Stimulated activated CD8-positive, alpha-beta memory T cell treated with anti-CD3 and anti-CD28 coated beads, Interleukin-2, amount 100 ng/mL, for 48 hours (primary cell): ENCODE data around the gene DDA1.
"Not testable (repeated sequence)": the region's sequence is repeated elsewhere in the genome, so short reads cannot be mapped to it uniquely, and the experiment has no call there.

Experiments used
- DNase-seq, 2 donors: peaks; one replicate each; pipeline ENCODE4 v3.0.0-alpha.2; 2020; ENCODE audit warnings: low read depth in 2 of 2

DDA1 gene

DNA sequence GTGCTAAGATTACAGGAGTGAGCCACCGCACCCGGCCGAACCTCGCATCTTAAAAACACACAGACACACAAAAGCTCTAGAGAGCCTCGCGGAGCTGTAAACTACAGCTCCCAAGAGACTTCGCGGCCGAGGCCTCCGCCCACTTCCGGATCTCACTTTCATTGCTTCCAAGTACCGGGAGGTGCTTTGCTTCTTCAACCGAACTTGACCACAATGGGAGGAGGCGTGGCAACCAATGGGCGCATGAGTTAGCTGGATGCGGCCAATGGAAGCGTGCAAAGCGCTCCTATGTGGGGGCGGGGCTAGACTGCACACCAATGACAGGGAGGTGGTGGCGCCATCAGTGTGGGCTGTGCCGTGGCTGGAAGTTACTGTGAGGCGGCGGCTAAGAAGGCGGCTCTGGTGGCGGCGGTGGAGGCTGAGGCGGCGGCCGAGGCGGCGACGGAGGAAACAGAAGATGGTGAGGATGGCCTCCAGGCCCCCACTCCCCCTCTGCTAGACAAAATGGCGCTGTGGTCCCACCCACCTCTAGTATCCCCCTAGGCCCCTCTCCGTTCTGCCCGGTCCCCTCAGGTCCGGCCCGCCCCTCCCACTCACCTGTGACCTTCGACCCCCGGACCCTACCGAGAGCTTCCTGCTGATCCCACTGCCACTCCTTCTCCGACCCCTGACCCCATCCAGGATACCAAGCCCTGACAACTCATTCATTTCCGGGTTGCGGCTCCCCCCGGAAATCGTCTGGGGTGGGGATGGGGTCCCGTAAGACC is at the start of gene DDA1:
Gene DDA1, plus strand, starts transcription at position 366 of the 767 bp plus-strand sequence. Its CDS starts 92 bp downstream, at position 458.
- peak; percentile 96 to 98 for DNase-seq

DNA sequence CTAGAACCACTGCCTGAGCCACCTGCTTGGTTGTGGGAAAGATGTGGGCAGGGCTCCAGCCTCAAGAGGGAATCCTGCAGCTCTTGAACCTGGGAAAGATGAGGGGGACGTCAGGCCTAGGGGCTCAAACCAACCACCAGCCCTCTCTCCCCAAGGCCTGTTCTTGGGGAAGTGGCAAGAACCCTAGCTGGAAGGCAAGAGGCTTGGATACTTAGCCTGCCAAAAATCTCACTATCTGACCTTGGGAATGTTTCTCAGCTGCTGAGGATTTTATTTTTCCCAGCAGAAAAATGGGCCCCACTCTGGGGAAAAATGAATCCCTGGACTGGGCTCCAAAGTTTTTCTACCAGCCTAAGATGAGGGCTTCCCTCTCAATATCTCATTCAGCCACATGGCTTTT is 49.4 kb upstream of the DDA1 start:
- no peak for DNase-seq

DNA sequence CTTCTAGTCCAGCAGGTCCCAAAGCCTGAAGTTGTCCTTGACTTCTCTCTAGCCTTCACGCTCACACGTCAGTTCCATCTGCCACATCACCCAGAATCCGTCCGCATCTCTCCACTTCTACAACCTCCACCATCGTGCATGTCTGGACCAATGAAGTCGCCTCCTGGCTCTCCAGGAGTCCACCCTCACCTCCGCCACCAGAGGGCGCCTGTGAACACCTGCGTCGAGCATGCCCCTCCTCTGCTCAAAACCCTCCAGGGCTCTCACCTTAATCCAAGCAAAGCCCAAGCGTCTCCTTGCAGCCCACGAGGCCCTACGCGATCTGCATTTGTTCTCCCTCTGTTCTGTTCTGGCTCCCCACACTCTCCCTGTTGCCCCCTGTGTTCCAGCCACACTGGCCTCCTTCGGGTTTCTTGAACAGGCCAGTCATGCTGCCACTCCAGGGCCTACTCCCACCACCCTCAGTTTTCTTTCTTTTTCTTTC is 48.5 kb upstream of the DDA1 start:
- DNase-seq, result peak; percentile 80 to 87

DNA sequence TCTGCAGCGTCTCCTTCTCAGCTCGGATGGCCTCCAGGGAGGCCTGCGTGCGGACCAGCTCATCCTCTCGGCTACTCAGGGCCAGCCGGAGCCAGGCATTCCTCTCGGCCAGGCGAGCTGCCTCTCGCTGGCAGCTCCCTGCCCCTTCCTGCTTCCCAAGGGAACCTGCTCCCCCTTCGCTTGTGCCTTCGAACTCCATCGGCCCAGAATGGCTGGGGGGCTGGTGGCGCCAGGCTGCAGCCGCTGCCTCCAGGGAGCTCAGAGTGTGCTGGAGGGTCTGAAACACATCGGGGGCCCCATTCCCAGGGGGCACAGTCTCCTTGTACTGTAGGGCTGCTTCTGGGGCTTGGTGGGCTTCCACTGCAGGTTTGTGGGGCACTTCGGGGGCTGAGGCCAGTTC is 46.8 kb upstream of the DDA1 start:
- DNase-seq, result no peak

- no peak for DNase-seq
Observed at GRCh38 chr19:17263712-17264640, 45.4 kb upstream of the DDA1 start.

DNA sequence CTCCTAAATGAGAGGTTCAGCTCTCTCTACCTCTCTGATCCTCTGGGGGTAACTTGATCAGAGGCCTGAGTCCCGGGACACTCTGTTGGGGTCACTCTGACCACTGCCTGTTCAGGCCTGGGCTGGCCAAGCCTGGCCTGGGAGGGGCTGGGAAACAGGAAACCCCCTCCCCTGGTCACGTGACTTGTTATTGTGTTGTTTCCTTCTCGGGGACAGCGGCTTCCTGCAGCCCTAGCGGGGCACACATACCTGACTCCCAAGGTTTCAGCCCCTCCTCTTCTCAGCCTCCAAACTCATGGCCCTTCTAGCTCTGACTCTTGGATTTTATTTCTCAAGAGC is 44.8 kb upstream of the DDA1 start, which contains the start of gene USHBP1:
Gene USHBP1, minus strand, starts transcription at position 105 of the 339 bp plus-strand sequence. CDS start 446 bp downstream, outside the sequence.
- no peak for DNase-seq

- DNase-seq, result no peak
Observed at GRCh38 chr19:17266026-17266425, 43.3 kb upstream of the DDA1 start.

- DNase-seq, result no peak
Observed at GRCh38 chr19:17266589-17266974, 42.8 kb upstream of the DDA1 start.

- DNase-seq, result peak; percentile 85 to 88
Observed at GRCh38 chr19:17266975-17267788, 42.2 kb upstream of the DDA1 start, which contains the start of gene BABAM1. TSS of gene BABAM1 (plus strand) at chr19:17267443. CDS start at chr19:17268807, 1,364 bp downstream.

DNA sequence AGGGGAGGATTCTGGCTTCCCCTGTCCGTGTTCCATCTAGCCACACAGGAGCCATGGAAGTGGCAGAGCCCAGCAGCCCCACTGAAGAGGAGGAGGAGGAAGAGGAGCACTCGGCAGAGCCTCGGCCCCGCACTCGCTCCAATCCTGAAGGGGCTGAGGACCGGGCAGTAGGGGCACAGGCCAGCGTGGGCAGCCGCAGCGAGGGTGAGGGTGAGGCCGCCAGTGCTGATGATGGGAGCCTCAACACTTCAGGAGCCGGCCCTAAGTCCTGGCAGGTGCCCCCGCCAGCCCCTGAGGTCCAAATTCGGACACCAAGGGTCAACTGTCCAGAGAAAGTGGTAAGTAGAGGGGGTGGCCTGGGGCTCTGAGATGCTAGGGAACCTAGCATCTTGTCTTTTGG is 40.6 kb upstream of the DDA1 start:
- no peak for DNase-seq

DNA sequence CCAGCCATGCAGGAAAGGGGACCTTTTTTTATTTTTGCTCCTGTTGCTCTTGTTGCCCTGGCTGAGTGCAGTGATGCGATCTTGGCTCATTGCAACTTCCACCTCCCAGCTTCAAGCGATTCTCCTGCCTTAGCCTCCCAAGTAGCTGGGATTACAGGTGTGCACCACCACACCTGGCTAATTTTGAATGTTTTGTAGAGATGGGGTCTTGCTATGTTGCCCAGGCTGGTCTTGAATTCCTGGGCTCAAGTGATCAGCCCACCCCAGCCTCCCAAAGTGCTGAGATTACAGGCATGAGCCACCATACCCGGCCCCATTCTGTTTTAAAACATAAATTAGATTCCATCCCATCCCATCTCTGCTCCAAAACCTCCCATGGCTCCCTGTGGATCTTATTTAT is 34.5 kb upstream of the DDA1 start:
- DNase-seq, result not testable (repeated sequence)

DNA sequence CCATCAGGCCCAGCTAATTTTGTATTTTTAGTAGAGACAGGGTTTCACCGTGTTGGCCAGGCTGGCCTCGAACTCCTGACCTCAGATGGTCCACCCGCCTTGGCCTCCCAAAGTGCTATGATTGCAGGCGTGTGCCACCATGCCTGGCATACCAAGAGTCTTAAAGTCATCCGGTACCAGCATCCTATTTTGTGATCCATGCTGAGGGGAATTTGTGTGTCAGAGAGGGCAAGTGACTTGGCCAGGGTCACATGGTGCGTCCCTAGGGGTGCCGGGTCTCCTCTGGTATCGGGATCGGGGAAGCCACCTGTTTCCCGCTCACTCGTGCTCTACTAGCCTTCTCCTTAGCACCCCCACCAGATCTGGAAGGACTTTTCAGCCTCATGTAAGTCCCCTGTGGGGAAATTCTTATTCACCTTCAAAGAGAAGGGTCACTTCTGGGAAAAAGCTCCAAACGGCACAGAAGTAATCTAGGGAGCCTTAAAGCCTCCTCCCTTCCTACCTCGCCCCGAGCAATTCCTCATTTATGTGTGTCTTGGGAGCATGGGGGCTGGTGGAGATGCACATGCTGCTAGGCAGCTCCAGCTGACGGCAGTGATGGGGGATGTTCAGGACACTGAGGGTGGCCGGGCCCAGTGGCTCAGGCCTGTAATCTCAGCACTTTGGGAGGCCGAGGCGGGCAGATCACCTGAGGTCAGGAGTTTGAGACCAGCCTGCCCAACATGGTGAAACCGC is 33.8 kb upstream of the DDA1 start:
- DNase-seq, result no peak

DNA sequence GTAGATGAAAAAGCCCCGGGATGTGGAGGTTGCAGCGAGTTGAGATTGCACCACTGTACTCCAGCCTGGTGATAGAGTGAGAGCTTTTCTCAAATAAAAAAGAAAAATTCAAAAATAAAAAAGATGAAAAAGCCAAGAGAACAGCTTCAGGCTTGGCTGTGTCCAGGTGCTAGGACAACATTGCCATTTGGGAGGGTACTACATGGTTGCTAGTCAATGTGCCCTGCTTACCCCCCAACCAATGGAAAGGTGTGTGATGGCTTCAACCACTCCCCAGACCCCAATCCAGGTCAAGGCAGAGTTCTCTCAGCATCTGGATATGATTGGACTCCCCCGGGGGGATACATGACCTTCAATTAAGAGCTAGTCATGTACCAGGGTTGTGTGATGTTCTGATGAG is 29.9 kb upstream of the DDA1 start:
- DNase-seq, result no peak

DNA sequence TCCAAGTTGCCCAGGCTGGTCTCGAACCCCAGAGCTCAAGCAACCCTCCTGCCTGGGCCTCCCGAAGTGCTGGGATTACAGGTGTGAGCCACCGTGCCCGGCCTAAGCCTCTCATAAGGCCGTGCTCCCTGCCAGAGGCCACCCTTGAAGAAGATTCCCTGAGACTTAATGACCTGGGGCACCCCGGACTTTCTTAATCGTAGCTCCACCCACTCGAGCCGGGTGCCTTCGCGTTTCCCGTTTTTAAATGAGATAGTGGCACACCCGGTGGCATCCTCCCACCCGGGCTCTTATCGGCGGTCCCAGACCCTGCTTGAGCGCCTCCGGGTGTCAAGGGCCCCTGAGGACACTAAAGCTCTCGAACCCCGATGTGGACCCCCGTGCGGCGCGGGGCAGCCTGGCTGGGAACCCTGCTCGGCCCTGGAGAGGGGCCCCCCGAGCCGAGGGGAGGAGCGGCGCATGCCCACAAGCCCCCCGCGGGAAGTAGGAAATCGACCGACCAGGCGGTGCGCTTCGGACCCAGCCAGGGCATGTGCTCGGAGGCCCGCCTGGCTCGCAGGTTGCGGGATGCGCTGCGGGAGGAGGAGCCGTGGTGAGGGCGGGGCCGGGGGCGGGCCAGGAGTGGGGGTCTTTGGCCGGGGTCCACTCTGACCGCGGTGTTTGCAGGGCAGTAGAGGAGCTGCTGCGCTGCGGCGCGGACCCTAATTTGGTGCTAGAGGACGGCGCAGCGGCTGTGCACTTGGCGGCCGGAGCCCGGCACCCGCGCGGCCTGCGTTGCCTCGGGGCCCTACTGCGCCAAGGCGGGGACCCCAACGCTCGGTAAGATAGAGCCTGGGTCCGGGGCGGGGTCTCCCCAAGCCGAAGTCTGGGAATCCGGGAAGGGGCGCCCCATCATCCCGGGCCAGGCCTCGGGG is 27.7 kb upstream of the DDA1 start, which contains the start of gene ANKLE1:
Gene ANKLE1, plus strand, starts transcription at position 511 of the 914 bp plus-strand sequence. Its CDS starts 20 bp downstream, at position 531.
- peak in 1 of 2 donors; percentile 54 for DNase-seq

- peak; percentile 74 to 81 for DNase-seq
Observed at GRCh38 chr19:17282488-17283125, 26.8 kb upstream of the DDA1 start.

- DNase-seq, result no peak
Observed at GRCh38 chr19:17283504-17283996, 25.8 kb upstream of the DDA1 start.

GRCh38 chr19:17285415-17286135 is 23.8 kb upstream of the DDA1 start:
- DNase-seq, result no peak

- no peak for DNase-seq
Observed at GRCh38 chr19:17286263-17286662, 23.1 kb upstream of the DDA1 start.
